Keratinocyte (primary cell): Measurements from ENCODE around the gene PLK1.

Source experiments
- EZH2 ChIP-seq: IDR thresholded peaks from one replicate; pipeline ENCODE4 v1.6.1; 2012; ENCODE audit warnings: inconsistent platforms, mild to moderate bottlenecking, low read length, moderate library complexity
- TF ChIP-seq, protein P1 (sequence below), 3 experiments: IDR thresholded peaks in 1 of 3; conservative IDR thresholded peaks in 1 of 3; optimal IDR thresholded peaks in 1 of 3; 2 replicates in 2 of 3; 3 replicates in 1 of 3; pipeline versions ENCODE3 to v1.5.1; 2011; ENCODE audit warnings: low read length in 3 of 3, mild to moderate bottlenecking in 3 of 3, moderate library complexity in 2 of 3, control low read depth in 1 of 3, inconsistent platforms in 1 of 3; ENCODE audit not compliant: insufficient read depth in 2 of 3; ENCODE audit errors: extremely low read depth in 1 of 3

GRCh38 chr16:23679274-23679985 is 741 bp downstream of the PLK1 start:
- TF ChIP-seq, protein P1, sequence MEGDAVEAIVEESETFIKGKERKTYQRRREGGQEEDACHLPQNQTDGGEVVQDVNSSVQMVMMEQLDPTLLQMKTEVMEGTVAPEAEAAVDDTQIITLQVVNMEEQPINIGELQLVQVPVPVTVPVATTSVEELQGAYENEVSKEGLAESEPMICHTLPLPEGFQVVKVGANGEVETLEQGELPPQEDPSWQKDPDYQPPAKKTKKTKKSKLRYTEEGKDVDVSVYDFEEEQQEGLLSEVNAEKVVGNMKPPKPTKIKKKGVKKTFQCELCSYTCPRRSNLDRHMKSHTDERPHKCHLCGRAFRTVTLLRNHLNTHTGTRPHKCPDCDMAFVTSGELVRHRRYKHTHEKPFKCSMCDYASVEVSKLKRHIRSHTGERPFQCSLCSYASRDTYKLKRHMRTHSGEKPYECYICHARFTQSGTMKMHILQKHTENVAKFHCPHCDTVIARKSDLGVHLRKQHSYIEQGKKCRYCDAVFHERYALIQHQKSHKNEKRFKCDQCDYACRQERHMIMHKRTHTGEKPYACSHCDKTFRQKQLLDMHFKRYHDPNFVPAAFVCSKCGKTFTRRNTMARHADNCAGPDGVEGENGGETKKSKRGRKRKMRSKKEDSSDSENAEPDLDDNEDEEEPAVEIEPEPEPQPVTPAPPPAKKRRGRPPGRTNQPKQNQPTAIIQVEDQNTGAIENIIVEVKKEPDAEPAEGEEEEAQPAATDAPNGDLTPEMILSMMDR (optimal IDR thresholded peaks at IDR 0.05 in 1 of 3, IDR thresholded peaks at IDR 0.05 in 1 of 3, conservative IDR thresholded peaks at IDR 0.05 in 1 of 3; ENCODE audit: extremely low read depth in 1 of 3, insufficient read depth in 2 of 3, low read length in 3 of 3): no peak
- no peak for TF ChIP-seq EZH2
